ENCODE measurements around the gene PPM1K.

DNA sequence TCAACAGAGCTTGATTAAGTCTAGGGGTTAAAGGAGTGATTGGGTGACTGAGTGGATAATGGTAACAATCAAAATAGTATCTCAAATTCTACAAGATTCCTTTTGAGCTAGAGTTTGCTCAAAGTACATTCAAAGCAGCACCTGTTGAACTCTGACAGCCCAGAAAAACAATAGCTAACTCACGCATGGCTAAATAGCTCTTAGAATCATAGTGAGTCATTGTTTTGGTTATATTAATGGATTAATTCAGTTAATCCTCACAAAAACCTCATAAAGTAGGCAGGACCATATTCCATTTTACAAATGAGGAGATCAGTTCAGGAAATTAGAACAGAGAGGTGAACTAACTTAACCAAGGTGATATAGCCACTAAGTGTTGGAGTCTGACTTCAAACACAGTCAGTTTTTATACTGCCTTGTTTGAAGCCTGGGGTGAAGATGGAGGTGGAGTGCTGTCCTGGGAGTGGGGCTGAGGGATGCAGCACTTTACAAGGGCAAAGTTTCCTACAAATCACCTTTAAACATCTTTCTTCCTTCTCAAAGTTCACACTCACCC, 35.9 kb upstream of the PPM1K start:
- no peak for TF ChIP-seq CTCF (IDR thresholded peaks at IDR 0.05)
- TF ChIP-seq POLR2A (IDR thresholded peaks at IDR 0.05), result no peak
- no peak for TF ChIP-seq EP300 (IDR thresholded peaks at IDR 0.05)
